Fibroblast of upper back skin (primary cell): ENCODE results near the gene TRAPPC3.
A peak's percentile ranks its signal among the peaks of the same experiment; 100 is the strongest.
"Not testable (repeated sequence)": the region's sequence is repeated elsewhere in the genome, so short reads cannot be mapped to it uniquely, and the experiment has no call there.

Experiments
- DNase-seq: peaks from one replicate; pipeline ENCODE4 v3.0.0-alpha.2; 2013

Gene TRAPPC3

DNA sequence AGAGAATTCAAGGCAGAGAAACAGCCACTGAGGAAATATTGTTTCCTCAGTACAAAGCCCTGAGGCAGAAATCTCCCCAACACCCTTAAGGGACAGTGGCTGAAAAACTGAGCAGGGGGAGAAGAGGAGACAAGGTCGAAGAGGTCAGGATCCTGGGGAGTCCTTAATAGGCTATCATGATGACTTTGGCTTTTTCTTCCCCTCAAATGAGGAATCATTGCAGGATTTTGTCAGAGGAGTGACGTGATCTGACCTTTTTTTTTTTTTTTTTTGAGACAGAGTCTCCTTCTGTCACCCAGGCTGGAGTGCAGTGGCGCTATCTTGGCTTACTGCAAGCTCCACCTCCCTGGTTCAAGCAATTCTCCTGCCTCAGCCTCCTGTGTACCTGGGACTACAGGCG, 16.9 kb upstream of the TRAPPC3 start:
- DNase-seq = no peak

- DNase-seq = no peak
Measured at GRCh38 chr1:36165145-36165544, 15.9 kb upstream of the TRAPPC3 start.

DNA sequence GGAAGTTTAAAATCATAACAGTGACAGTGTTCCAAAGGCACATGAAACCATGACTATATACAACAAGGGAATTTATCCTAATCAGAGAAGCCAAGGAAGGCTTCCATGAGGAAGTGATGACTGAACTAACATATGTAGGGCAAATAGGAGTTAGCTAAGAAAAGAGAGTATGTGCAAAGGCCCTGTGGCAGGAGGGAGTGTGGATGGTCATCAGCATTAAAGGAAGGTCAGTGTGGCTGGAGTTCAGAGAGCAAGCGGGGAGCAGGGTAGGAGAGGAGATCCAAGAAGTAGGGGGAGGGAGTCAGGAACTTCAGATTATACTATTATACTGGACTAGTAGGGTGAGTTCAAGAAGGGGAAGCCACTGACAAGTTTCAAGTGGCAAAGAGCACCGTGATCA, 15.1 kb upstream of the TRAPPC3 start:
- DNase-seq = no peak

DNA sequence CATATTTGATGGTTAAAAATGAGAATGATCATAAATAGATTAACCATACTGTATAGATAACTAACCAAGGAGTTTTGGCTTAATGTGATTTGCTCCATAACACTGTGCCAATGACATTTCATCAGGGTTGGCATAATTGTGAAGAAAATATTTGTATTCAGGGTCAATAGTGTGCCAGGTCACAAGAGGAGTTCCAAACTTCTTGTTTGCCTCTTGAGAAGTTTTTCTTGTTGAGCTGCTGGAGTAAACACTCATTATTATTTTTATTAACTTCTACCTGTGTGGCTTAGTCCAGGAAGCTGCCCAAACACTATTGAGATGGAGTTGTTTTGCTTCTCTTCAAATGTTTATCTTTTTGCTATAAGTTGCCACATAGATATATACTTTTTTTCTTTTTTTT, 14.1 kb upstream of the TRAPPC3 start:
- DNase-seq = no peak

DNA sequence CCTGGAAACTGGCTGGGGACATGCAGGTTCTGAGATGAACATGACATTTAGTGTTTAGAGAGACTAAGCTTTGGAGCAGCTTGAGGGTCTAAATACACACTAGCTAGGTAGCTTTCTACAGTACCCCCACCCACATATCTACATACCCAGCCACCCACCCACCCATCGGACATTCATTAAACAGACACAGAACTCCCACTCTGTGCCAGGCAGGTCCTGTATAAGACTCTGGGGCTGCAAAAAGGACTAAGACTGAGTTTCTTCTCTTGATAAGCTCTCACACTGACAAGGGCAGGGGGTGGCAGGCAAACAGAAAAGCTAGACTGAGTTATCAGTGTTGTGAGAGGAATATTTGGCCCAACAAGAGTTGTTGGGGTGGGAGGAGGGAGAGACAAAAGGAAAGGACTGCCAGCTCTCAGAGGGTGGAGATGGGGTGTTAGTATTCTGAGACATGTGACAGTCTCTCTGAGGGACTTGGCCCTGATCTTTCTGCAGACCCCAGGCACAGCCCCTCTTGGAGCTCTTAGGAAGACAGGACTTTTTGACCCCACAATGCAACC, 13.5 kb upstream of the TRAPPC3 start:
- no peak for DNase-seq

DNA sequence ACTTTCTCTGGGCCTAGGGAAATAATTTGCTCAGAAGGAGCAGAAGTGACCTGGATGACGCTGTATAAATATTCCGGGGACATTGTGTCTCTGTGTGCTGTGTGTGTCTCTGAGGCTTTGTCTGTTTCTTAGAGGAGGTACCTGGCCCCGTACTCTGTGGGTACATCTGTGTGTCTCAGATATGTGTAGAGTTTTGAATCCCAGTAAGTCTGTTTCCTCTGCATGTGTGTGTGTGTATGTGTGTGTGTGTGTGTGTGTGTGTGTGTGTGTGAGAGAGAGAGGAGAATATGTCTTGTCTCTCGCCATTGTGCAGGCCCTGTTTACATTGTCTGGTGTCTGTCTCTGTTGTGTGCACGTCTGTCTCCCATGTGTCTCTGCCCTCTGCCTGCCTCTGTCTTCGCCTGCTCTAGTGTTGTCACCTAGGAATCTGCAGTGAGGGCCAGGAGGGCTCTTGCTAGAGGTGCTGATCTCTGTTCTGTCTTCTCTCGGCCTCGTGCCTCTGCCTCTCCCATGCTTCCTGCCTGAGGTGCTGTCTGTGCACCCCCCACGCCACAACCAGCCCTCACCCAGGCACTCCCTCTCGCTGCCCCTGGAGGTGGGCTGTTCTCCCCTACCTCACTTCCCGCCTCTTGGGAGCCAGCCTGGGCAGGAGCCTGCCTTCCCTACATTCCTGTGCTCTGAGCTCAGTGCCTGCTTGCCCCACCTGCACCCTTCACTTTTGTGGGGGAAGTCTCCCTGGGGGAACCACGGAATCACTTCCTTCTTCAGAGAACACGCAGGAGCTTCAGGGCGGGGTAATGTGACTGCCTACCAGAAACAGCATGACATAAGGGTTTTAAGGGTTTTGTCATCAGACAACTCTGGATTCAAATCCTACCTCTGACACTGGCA, 12.6 kb upstream of the TRAPPC3 start:
- peak; percentile 31 for DNase-seq

GRCh38 chr1:36160949-36161485, 11.7 kb upstream of the TRAPPC3 start:
- DNase-seq = peak; percentile 66

GRCh38 chr1:36160388-36160948, 11.2 kb upstream of the TRAPPC3 start:
- DNase-seq = no peak

DNA sequence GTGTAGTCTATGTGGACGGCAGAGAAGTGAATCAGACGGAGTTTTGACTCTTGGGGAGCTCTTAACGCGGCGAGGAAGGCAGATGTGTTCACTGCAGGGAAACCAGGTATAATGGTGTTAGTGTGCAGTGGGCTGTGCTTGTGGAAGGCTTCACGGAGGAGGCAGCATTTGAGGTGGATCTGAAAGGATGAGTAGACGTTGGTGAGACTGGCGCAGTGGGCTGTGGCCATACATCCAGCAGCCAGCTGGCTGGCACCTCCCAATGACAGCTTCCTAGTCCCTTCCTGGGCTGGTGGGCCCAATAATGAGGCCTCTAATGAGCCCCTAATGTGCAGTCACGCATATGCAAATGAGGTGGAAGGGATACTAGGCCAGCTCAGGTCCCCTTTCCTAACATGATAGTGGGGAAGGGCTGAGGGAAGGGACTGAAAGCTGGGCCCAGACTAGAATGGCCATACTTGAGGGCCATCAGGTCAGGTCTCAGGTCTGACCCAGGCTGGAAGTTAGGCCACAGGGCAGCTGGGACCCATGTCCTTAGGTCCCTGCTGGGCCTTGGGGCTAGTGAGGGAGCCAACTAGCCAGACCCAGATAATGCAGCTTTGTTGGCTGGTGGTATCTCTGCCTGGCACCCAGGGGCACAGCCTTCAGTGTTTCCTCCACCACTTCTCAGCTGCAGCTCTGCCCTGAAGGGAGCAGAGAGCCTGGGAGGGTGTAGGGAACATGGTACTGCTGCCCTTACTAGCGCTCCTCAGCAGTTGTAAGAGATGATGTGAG, 10.5 kb upstream of the TRAPPC3 start:
- DNase-seq = no peak

GRCh38 chr1:36158827-36159252, 9.6 kb upstream of the TRAPPC3 start:
- DNase-seq = not testable (repeated sequence)

- DNase-seq = no peak
Measured at GRCh38 chr1:36157973-36158826, 8.9 kb upstream of the TRAPPC3 start.

- no peak for DNase-seq
Measured at GRCh38 chr1:36157115-36157903, 8.0 kb upstream of the TRAPPC3 start.

DNA sequence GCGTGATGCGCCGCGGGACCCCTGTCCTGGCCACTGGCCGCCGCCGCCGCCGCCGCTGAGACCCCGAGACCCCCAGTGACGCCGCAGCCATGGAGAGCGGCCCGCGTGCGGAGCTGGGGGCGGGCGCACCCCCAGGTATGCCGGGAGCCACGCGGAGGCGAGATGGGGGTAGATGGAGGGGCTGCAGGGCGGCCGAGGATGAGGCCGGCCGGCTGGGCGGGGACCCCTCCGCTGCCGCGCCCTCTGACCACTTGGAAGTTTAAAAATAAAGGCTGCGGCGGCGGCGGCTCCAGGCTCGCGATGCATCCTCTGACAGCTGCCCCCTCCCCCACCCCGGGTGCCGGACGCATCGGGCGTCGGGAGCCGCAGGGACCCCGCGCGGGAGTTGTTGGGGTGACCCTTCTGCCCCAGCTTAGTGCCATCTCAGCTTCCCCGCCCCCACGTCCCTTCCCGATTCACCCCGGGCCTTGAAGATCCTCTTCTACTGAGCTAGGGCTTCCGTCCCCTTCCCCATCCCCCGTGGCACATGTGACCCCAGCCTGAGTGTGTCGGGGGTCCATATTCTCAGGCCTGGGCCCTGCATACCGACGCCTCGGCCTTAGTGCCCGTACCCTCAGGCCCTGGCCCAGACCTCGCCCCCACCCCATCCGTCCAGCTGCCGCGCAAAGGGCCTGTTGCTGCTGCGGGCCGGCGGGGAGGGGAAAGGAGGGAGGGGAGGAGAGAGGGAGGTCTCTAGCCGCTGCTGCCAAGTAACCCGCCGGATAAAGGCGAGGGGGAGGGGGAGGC, 7.2 kb upstream of the TRAPPC3 start:
- peak; percentile 57 for DNase-seq

- DNase-seq = peak; percentile 85
Measured at GRCh38 chr1:36155408-36156328, 6.4 kb upstream of the TRAPPC3 start, which contains the start of gene MAP7D1. Gene MAP7D1, plus strand, starts transcription at chr1:36156160. Its CDS starts 258 bp downstream, at chr1:36156418.

DNA sequence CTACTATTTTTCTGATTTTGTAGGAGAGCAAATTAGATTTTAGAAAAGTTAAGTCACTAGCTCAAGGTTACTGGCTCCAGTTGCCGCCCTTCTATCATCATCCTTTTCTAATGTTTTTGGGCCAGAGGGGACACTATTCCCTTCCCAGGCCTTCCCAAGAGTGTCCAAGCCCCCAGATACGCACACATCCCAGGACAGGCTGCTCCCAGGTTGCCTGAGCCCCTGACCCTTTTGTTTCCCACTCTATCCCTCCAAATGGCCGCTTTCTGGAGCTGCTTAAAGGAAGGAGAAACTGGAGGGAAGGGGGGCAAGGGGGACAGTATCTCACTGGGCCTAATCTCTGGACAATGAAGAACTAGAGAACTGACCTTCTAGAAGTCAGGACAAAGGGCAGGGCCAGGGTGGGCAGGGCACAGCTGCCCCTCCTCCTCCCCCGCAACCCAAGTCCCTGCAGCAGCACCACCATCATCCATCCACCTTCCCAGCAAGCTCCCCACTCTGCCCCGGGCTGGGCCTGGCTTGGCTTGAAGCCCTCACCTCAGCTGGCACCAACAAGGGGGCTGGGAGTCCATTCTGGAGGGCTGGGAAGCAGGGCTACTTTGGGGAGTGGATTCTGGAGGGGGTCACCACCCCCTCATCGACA, 5.6 kb upstream of the TRAPPC3 start:
- DNase-seq = no peak

GRCh38 chr1:36154335-36154734, 5.0 kb upstream of the TRAPPC3 start:
- no peak for DNase-seq

GRCh38 chr1:36153476-36153875, 4.2 kb upstream of the TRAPPC3 start:
- DNase-seq = no peak

DNA sequence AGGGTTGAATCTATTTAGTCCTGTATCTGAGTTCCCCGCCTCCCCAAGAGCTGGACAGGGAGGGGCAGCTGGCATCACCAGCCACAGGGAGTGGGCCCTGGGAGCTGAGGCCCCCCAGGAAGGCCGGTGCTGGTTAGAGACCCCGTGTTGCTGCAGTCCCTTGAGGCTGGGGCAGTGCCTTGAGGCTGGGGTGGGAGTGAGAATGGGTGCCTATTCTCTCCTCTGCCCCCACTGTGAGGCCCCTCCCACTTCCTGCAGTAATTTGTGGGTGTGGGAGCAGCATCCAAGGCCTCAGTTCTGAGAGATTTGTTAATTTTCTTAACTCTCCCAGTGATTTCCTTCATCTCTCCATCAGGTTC, 2.5 kb upstream of the TRAPPC3 start:
- no peak for DNase-seq
